OCI-LY1 (cell line): ENCODE measurements around the gene EMC7.
A peak's percentile ranks its signal among the peaks of the same experiment; 100 is the strongest.

Experiments used
- H2AFZ ChIP-seq: fragments of 200-600 bp; sonication (generic), shearing (Covaris generic); 2 replicates; pipeline ENCODE4 v1.6.0; 2014; ENCODE audit warnings: antibody characterized with exemption, mild to moderate bottlenecking, low read length
- H3F3A ChIP-seq: fragments of 200-600 bp; sonication (generic), shearing (Covaris generic); 2 replicates; pipeline ENCODE4 v1.6.0; 2014; ENCODE audit warnings: mild to moderate bottlenecking, antibody characterized with exemption, low read length, moderate library complexity; ENCODE audit not compliant: insufficient read depth
- H3K27ac ChIP-seq: fragments of 200-600 bp; sonication (generic); 2 replicates; pipeline ENCODE4 v1.5.1; 2014; ENCODE audit warnings: low read length, mixed run types, mild to moderate bottlenecking, low read depth; ENCODE audit not compliant: poor library complexity, severe bottlenecking
- H3K27me3 ChIP-seq: fragments of 200-600 bp; sonication (generic); 2 replicates; pipeline ENCODE4 v1.6.0; 2014; ENCODE audit warnings: antibody characterized with exemption, mild to moderate bottlenecking, low read length, moderate library complexity; ENCODE audit not compliant: insufficient read depth
- H3K36me3 ChIP-seq: fragments of 200-600 bp; sonication (generic); 2 replicates; pipeline ENCODE4 v1.6.1; 2014; ENCODE audit warnings: mild to moderate bottlenecking, antibody characterized with exemption, low read length, moderate library complexity, mixed read lengths; ENCODE audit not compliant: insufficient read depth
- H3K4me1 ChIP-seq: fragments of 200-600 bp; sonication (generic); 2 replicates; pipeline ENCODE4 v1.5.1; 2014; ENCODE audit warnings: mild to moderate bottlenecking, low read length, moderate library complexity; ENCODE audit not compliant: insufficient read depth, severe bottlenecking
- H3K4me2 ChIP-seq: fragments of 200-600 bp; sonication (generic), shearing (Covaris generic); 2 replicates; pipeline ENCODE4 v1.6.1; 2014; ENCODE audit warnings: low read length
- H3K4me3 ChIP-seq: fragments of 200-600 bp; sonication (generic); 2 replicates; pipeline ENCODE4 v1.5.1; 2014; ENCODE audit warnings: low read length, low read depth, mild to moderate bottlenecking, mixed read lengths; ENCODE audit not compliant: poor library complexity, severe bottlenecking
- H3K79me2 ChIP-seq: fragments of 200-600 bp; shearing (Covaris generic); 2 replicates; pipeline ENCODE4 v1.6.1; 2016; ENCODE audit warnings: mixed run types, low read length, mixed read lengths; ENCODE audit not compliant: insufficient read depth
- H3K9ac ChIP-seq: fragments of 200-600 bp; sonication (generic), shearing (Covaris generic); 2 replicates; pipeline ENCODE4 v1.6.1; 2014; ENCODE audit warnings: mild to moderate bottlenecking, low read length, mixed read lengths
- H3K9me2 ChIP-seq: fragments of 200-600 bp; sonication (generic), shearing (Covaris generic); 2 replicates; pipeline ENCODE4 v1.6.1; 2014; ENCODE audit warnings: low read depth, mild to moderate bottlenecking, low read length, mixed read lengths
- H3K9me3 ChIP-seq: fragments of 200-600 bp; shearing (Covaris generic); 2 replicates; pipeline ENCODE4 v1.6.1; 2014; ENCODE audit warnings: low read length, mixed read lengths
- H4K20me1 ChIP-seq: fragments of 200-600 bp; sonication (generic), shearing (Covaris generic); 2 replicates; pipeline ENCODE4 v1.6.0; 2016; ENCODE audit warnings: mild to moderate bottlenecking, low read length; ENCODE audit not compliant: insufficient read depth
- CTCF ChIP-seq: fragments of 200-600 bp; sonication (generic), shearing (Covaris generic); IDR thresholded peaks from 2 replicates; pipeline ENCODE4 v1.5.1; 2017; ENCODE audit warnings: mild to moderate bottlenecking, antibody characterized with exemption, low read length, moderate library complexity, mixed read lengths
- EZH2 ChIP-seq: fragments of 200-600 bp; sonication (generic), shearing (Covaris generic); IDR thresholded peaks from 2 replicates; pipeline ENCODE4 v1.8.0; 2017; ENCODE audit warnings: borderline replicate concordance, mixed run types, mild to moderate bottlenecking, antibody characterized with exemption, low read length, moderate library complexity, mixed read lengths

The EMC7 gene

GRCh38 chr15:34114215-34114614, 12.6 kb upstream of the EMC7 start:
- no peaks in the 10 kb centered on the region for H3K4me1 ChIP-seq
- H3K27ac ChIP-seq: no peak overlapping the region
- H2AFZ ChIP-seq: no peak overlapping the region
- no peaks in the 10 kb centered on the region for H3K79me2 ChIP-seq
- H4K20me1 ChIP-seq: no peaks in the 10 kb centered on the region
- H3K4me3 ChIP-seq: no peak overlapping the region
- H3K9ac ChIP-seq: no peak overlapping the region
- TF ChIP-seq CTCF (no peak), EZH2 (no peak)
- H3K9me3 ChIP-seq: no peaks in the 10 kb centered on the region
- no peaks in the 10 kb centered on the region for H3K9me2 ChIP-seq
- H3K36me3 ChIP-seq: no peaks in the 10 kb centered on the region
- no peaks in the 10 kb centered on the region for H3F3A ChIP-seq
- no peak overlapping the region for H3K4me2 ChIP-seq
- no peaks in the 10 kb centered on the region; the same call in 1 of the 2 replicates for H3K27me3 ChIP-seq

- Histone ChIP-seq H2AFZ (no peak overlapping the region), H3K9me2 (no peaks in the 10 kb centered on the region), H3K79me2 (no peaks in the 10 kb centered on the region), H3K27ac (no peak overlapping the region), H3K4me1 (no peaks in the 10 kb centered on the region), H3F3A (no peaks in the 10 kb centered on the region), H3K4me3 (no peak overlapping the region), H4K20me1 (no peaks in the 10 kb centered on the region), H3K9ac (no peak overlapping the region), H3K9me3 (no peaks in the 10 kb centered on the region), H3K36me3 (no peaks in the 10 kb centered on the region), H3K27me3 (no peaks in the 10 kb centered on the region; the same call in 1 of the 2 replicates), H3K4me2 (no peak overlapping the region)
- TF ChIP-seq EZH2: no peak
Measured at GRCh38 chr15:34111488-34111887, 9.8 kb upstream of the EMC7 start.

DNA sequence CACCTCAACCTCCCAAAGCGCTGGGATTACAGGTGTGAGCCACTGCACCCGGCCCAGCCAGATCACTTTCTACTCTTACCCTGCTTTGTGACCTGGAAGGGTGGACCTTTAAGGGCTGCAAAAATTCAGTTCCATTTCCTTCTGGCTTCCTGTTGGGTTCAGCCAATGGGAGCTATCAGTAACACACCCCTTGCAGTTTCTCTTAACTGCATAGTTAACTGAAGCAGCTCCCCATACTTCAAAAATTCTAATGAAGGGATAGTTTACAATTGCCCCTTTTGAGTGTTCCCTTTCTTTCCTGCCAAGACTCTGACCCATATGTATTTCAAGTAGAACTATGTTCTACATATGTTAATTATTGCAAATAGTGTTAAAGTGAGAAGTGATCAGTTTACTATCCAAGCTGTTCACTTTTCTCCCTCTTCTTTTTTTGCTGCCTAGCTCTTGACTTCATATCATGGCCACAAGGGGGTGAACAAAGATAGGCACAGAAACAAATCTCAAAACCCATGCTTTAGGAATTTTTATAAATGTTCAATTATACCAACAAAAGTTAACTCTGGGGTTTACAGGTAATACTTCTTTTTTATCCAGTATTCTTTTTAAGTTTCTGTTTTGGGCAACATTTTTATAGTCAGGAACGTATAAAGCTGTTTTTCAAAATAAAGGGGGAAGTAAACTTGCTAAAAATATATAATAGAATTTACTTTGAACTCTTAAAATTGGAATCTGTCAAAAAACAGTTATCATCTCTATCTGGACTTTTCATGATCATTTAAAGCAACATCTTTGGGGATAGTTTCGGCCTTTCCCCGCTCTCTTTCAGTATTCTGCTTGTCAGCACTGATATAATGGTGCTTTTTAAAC, 8.4 kb upstream of the EMC7 start:
- Histone ChIP-seq H3K27me3 (no peaks in the 10 kb centered on the region; the same call in 1 of the 2 replicates), H3K9me3 (no peaks in the 10 kb centered on the region), H3F3A (no peaks in the 10 kb centered on the region), H3K27ac (no peak overlapping the region), H2AFZ (no peak overlapping the region), H3K79me2 (no peaks in the 10 kb centered on the region), H3K9me2 (no peaks in the 10 kb centered on the region), H3K4me3 (no peak overlapping the region), H3K36me3 (no peaks in the 10 kb centered on the region), H3K9ac (no peak overlapping the region), H4K20me1 (no peaks in the 10 kb centered on the region), H3K4me1 (no peaks in the 10 kb centered on the region), H3K4me2 (no peak overlapping the region)
- TF ChIP-seq EZH2: no peak
- TF ChIP-seq CTCF: peak; percentile 75

DNA sequence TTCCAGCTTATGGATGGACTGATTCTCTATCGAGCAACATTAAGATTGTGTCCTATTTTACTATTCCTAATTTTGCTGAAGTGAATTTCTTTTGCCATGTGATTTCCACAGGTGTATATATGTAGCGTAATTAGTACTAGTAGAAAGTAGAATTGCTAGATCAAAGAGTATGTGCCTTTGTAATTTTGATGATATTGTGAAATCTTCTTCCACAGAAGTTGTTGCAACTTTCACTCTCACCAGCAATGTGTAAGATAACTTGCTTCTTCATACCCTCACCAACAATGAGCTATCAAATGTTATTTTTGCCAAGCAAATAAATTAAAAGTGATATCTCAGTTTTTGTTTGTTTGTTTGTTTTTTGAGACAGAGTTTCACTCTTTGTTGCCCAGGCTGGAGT, 5.7 kb upstream of the EMC7 start:
- no peaks in the 10 kb centered on the region for H4K20me1 ChIP-seq
- no peaks in the 10 kb centered on the region for H3K79me2 ChIP-seq
- no peaks in the 10 kb centered on the region for H3K9me2 ChIP-seq
- TF ChIP-seq CTCF: no peak
- TF ChIP-seq EZH2: no peak
- H3K4me3 ChIP-seq: no peak overlapping the region
- no peak overlapping the region for H3K4me2 ChIP-seq
- H3K27ac ChIP-seq: no peak overlapping the region
- H3K36me3 ChIP-seq: peaks cover 15% of the 10 kb centered on the region
- no peak overlapping the region for H3K9ac ChIP-seq
- H3K9me3 ChIP-seq: peaks cover 15% of the 10 kb centered on the region
- H3K4me1 ChIP-seq: peaks cover 5% of the 10 kb centered on the region
- H2AFZ ChIP-seq: no peak overlapping the region
- no peaks in the 10 kb centered on the region for H3K27me3 ChIP-seq
- H3F3A ChIP-seq: no peaks in the 10 kb centered on the region
